ENCODE results near the gene VPS33B.

The VPS33B gene

DNA sequence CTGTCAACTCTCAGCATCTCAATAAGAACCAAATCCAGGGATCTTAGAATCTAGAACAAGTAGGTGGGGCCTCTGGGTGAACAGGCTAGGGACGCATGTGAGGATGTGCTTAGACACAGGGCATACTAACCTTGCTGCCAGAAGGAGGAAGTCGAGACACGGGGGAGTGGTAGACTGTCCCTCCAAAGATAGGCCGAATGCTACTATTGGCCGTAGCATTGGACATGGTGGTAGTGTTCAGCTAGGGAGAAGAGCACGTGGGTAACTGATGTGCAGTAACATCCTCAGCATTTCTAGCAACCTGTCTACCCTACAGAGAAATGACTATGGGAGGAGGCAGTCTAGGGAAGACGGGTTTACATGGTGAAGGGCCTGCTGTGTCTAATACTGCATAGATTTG is 52.1 kb downstream of the VPS33B start:
- no peak for DNase-seq

DNA sequence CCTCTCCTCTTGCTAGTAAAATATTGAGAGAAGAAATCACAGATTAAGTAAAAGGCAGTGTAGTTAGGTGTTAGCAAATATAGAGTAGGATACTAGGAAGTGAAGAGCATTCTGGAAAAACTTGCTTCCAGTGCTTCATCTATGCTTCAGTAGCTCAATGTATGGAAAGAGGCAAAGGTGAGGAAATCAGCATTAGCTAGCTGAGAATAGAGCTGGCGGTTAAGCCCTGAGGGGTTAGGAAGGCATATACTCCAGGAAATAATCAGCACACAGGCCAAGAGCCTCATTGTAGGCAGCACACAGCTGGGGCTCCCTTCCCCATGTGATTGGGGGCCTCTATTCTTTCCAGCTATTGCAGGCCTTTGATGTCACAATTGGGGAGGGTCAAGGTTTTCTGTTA is 54.0 kb downstream of the VPS33B start:
- DNase-seq, result no peak

DNA sequence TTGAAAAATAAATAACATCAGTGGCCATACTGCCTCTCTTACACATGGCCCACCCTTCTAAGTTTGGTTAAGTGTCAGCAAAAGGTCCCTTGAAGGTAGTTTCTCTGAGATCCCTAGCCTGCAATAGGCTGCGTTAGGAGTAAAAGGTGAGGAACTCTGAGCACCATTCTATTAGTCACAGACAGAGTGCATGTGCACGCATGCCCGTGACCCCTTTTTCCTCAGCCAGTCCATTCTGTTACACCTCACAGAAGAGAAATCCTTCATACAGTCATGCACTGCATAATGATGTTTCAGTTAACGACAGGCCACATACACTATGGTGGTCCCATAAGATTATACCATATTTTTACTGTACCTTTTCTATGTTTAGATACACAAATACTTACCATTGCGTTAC is 55.2 kb downstream of the VPS33B start:
- DNase-seq, result no peak

DNA sequence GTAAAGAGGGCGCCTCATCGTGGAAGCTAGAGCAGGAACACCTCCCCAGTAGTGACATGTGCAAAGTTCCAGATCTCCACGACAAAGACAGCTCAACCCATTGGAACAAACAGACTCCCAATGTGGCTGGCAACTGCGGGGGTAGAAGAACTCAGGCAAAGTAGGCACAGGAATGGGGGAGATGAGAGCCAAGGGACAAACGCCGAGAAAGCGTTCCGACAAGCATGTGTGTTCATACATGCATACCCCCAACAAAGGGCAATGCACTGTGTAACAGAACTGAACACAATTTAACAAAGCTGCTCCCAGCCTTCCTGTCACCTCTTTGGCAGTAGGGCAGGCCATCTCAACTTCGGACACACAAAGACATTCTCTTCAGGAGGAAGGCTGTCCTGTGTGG is 56.1 kb downstream of the VPS33B start:
- no peak for DNase-seq

DNA sequence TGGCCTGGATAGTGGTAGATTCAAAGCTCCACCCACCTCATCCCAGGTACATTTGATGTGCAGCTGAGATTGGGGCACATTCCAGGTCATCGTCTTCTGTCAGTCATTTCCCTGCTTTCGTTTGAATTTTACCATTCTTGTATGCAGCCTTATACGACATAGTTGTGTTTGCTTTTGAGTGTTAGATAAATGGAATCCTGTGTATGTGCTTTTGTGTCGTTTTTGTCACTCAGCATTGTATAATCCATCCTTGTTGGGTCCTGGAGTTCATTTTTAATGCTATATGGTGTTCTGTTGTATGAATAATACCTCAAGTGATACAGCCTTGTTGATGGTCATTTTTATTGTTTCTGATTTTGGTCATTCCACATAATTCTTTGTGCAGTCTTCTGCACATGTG is 60.4 kb downstream of the VPS33B start:
- no peak for DNase-seq

DNA sequence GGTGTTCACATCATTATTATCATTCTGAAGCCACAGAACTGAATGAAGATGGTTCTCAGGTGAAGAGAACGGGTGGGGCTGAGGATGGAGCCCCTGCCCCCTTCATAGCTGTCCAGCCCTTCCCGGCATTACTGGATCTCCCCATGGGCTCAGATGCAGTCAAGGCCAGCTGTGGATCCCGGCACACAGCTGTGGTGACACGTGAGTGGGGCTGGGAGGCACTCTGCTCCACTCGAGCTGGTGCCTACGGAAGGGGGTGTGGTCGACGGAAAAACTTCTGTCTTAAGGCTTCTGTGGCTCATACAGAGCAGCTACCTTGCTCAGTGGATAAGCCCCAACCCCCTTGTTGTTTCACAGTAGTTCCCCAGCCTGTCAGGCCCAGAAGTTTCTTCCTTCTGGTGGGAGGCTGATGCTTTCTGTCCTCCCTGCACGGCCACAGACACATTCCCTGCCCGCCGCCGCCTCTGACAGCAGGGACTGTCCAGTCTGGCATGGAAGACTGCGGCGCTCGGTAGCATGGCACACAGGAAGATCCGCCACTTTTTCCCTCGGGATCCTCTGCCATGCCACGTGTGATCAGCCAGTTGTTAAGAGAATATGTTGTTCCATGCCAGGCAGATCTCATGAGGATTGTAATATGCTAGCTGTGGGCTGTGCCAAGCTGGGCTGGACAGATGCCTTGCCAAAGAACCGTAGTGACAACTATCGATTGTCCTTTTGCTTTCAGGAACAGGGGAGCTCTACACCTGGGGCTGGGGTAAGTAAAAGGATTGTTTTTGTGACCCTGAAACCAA is 61.9 kb downstream of the VPS33B start:
- DNase-seq, result no peak

DNA sequence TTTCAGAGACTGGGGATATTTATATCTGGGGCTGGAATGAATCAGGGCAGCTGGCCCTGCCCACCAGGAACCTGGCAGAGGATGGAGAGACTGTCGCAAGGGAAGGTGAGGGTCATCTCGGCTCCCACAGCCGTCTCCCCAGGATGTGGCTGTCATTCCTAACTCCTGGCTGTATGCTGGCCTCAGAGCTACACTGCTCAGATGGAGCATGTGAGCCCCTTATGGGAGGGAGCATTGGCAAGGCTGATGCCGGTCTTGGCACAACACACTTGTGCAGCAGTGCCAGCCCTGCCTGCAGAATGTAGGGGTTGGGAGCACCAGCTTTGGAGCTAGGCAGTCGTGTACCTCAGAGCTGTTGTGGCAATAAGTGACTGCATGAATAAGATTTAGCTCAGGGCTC is 62.5 kb downstream of the VPS33B start:
- no peak for DNase-seq

DNA sequence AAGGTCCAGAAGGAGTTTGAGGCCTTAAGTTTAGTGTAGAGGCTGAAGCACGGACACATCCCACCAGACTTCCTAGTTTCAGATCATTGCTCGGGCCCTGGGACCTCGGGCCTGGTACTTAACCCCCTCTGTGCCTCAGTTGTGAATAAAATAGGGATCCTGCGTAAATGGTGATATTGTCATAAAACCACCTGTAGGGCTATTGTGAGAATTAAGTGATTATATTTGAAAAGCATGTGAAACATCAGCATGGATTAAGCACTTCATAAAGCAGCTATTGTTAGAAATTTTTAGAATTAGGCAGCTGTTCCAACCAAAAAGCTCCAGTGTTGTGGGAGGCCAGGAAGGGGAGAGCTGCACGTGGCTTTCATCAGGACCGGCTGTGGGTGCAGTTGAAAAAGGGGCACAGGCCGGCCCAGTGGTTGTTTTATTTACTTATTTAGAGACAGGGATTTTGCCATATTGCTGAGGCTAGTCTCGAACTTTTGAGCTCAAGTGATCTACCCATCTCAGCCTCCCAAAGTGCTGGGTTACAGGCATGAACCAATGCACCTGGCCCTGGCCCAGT is 63.3 kb downstream of the VPS33B start:
- DNase-seq, result no peak

DNA sequence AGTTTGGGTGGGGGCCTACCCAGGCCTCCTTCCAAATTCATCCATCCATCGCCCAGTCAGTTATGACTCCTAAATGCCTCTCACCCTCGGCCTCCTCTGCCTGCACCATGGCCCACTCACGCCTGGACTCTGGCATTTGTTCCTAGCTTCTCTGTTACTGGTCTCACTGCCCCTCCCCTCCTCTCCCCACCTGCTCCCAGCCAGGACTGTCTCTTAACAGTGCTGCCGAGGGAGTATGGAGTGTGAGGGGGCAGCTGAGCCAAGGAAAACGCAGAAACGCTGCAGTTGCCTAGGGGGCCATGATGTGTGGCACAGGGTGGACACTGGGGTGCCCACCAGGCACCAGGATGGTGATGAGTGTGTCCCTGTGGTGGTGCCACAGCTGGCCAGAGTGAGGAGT is 64.6 kb downstream of the VPS33B start:
- DNase-seq, result no peak

DNA sequence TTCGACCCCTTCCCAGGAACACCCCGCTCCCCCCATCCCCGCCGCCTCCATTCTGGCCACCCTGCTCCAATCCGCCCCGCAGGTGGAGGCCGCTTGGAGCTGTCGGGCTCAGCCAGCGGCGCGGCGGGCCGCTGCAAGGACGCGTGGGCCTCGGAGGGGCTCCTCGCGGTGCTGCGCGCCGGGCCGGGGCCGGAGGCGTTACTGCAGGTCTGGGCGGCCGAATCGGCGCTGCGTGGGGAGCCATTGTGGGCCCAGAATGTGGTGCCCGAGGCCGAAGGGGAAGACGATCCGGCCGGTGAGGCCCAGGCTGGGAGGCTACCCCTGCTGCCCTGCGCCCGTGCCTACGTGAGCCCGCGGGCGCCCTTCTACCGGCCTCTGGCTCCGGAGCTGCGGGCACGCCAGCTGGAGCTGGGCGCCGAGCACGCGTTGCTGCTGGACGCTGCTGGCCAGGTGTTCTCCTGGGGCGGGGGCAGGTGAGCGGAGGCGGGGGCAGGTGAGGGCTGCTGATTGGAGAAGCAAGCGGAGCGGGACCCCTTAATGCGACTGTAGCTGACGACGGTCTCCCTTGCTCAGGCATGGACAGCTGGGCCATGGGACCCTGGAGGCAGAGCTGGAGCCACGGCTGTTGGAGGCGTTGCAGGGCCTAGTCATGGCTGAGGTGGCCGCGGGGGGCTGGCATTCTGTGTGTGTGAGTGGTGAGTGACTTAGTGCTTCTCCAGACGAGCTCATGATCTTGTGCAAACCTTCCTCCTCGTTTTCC is 65.2 kb downstream of the VPS33B start:
- DNase-seq, result no peak

DNA sequence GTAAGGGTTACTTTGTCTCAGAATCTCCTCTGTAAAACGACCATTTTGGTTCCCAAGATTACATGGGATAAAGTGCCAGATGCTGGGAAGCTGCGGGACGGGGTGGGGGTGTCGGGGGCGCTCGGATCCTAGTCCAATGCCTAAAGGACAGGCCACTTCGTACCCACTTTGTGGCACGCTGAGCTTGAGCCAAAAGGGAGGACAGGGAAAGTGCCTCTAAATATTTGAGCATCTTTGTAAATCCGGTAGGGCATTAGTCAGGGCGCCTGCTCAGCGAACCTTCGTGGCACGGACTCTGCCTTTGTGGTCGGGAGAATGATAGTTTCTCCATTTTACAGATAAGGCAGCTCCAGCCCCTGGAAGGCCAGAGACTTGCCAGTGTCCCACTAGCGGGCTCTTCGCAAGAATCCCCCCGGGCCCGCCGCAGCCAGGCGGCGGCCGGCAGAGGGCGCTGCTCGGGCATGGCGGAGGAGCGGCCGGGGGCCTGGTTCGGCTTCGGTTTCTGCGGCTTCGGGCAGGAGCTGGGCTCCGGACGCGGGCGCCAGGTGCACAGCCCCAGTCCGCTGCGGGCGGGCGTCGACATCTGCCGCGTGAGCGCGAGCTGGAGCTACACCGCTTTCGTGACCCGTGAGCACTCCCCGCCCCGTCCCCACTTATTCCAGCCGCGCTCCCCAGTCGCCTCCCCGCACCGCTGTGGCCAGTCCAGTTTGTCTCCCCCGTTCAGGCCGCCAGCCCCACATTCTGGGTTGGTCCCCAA is 65.9 kb downstream of the VPS33B start:
- DNase-seq, result peak; percentile 64

DNA sequence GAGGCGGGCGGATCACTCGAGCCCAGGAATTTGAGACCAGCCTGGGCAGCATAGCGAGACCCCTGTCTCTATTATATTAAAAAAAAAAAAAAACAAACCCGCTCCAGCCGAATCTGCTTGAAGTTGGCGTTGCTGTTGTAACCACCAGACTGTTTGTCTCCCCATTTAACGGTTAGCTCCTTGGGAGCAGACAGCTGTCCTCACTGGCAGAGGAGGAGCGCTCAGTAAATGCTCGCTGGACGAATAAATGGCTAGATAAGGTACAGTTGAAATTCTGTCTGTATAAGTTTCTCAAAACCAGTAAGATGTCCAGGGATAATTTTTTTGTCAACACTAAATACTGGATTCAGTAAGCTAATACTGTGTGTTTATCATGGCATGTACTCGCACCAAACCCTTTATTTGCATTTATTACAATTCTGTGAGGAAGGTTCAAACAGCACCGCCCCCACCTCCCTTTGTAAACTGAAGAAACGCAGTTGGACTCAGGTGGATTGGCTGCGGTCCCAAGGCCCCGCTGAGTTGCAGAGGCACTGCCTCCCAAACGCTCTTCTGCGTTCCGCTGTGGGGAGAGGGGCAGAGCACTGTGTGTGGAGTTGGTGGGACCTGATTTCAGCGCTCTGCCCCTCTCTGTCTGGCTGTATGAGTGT is 66.6 kb downstream of the VPS33B start:
- DNase-seq, result no peak

DNA sequence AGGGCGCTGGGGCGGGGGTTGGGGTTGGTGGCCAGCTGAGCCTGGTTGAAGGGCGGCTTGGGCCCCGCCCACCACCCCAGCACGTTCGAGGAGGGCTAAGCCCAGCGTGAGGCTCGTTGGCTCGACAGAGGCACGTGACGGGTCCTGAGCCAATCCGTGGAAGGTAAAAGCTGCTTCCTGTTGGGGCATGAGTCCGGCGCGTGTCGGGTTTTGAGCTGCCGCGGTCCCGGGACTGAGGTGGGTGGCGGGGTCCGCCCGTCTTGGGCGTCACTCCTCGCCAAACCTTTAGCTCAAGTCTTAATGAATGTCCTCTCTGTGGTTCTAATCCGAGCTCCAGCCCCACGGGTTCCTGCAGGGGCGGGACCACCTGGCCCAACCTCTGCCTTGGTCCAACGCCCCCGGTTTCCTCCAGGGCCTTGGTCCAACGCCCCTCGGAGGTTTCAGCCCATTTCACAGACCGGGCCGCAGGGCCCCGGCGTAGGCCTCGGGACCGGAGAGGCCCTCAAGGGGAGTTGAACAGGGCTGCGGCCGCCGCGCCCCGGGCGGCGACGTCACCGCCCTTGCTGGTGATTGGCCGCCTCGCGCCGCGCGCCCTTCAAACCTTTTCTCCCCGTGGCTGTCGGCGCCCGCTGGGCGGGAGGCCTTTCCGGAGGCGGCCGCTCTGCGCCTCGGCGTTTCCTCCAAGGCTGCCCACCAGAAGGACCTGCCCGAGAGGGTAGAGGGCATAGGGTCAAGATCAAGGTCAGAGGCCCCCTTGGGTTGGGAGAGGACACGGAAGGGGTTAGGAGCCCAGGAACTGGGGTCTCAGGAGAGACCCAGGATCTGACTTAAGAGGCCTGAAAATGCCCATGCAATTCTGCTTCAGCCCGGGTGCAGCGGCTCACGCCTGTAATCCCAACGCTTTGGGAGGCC is 67.4 kb downstream of the VPS33B start, which contains the start of gene RCCD1:
TSS of gene RCCD1 (plus strand) at position 173 of the 912 bp plus-strand sequence. CDS start 1,851 bp downstream, outside the sequence.
- DNase-seq, result peak; percentile 98

DNA sequence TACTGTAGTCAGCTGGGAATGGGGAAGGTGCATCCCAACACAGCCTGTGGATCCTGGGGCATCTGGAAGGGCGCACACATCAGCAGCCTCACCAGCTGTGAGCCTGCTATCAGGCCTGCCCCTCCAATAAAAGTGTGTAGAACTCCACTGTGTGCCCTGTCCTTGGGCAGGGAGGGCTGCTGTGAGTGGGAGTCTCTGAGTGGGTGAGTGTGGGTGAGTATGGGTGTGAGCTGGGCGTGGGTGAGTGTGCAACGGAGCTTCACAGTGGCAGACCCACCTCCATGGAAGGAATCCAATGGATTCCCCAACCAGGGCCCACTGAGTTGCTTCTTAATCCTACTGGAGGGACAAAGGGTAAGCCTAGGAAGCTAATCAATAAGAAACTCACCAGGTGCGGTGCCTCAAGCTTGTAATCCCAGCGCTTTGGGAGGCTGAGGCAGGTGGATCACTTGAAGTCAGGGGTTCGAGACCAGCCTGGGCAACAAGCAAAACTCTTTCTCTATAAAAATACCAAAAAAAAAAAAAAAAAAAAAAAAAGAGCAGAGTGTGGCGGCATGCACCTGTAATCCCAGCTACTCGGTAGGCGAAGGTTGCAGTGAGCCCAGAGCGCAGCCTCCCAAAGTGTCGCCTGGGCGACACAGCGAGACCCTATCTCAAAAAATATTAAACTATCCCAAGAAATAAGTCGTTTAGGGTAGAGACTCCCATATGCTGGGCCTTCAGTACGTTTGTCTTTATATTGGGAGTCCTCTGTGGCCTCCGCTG is 68.3 kb downstream of the VPS33B start:
- peak; percentile 17 for DNase-seq

DNA sequence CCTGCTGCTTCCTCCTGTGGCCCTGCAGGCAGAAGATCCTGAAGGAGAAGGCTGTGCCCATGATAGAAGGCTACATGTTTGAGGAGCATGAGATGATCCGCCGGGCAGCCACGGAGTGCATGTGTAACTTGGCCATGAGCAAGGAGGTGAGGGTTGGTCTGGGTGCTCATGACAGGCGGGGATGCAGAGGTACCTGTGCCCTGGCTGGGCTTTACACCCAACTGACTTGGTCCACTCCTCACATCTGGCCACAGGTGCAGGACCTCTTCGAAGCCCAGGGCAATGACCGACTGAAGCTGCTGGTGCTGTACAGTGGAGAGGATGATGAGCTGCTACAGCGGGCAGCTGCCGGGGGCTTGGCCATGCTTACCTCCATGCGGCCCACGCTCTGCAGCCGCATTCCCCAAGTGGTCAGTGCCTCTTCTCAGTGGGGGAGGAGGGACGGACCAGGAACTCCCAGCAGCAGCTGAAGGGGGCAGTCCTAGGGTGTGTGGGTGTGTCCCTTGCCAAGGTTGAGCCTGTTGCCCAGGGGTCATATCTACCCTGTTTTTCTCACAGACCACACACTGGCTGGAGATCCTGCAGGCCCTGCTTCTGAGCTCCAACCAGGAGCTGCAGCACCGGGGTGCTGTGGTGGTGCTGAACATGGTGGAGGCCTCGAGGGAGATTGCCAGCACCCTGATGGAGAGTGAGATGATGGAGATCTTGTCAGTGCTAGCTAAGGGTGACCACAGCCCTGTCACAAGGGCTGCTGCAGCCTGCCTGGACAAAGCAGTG is 69.3 kb downstream of the VPS33B start:
- DNase-seq, result no peak

DNA sequence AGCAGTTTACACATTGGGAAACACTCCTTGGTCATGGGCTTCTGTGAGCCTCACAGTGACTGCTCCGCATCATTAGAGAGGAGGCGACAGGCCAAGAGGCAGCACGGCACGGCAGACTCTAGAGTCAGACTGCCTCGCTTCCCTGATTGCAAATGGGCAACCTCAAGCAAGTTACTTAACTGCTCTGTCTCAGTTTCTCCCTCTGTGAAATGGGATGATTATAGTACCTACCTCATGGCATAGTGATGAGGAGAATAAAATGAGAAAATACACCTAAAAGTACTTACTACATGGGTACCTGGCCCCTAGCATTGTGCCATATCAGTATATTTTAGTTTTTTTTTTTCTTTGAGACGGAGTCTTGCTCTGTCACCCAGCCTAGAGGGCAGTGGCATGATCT is 71.7 kb downstream of the VPS33B start:
- DNase-seq, result no peak

DNA sequence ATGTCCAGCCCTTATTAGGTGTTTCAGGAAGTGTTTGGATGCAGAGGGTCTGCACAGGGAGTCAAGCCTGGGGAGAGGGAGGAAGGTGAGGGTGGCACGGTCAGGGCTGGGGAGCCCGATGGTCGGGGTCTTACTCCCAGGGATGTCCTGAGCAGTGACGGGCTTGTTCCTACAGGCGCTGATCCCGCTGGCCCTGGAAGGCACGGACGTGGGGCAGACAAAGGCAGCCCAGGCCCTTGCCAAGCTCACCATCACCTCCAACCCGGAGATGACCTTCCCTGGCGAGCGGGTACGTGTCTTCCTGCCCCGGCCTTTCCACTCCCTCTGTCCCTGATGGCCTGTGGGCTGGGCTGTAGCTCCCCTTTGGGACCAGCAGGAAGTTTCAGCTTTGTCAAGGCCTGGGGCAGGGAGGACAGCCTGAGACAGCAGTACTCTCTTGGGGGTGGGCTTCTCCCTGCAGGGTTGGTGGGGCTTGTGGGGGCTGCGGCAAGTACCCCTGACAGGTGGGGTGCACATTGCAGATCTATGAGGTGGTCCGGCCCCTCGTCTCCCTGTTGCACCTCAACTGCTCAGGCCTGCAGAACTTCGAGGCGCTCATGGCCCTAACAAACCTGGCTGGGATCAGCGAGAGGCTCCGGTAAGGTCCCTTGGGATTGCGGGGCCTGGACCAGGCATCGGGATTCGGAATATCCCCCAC is 72.3 kb downstream of the VPS33B start:
- no peak for DNase-seq

Measured in NCI-H82 (cell line).